ENCODE data around the gene NUP214.

NUP214 gene

DNA sequence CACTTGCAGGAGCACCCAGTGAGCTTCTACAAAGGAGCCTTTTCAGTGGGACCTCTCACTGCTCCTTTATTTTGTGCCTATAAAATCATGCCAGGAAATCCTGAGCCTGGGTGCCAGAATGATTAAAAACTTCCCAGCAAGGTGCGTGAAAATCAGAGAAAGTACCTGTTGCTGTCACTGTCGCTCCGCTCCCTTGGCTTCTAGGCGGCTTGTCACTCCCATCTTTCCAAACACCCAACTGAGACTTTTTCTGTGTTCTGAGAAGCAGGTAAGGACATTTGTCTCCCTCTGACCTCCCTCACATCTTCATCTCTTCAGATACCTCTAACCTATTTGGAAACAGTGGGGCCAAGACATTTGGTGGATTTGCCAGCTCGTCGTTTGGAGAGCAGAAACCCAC, 97.1 kb downstream of the NUP214 start:
- no peak overlapping the region for H3K4me3 ChIP-seq (replicated peaks; ENCODE audit: low read depth, low read length)
- TF ChIP-seq, protein P1, sequence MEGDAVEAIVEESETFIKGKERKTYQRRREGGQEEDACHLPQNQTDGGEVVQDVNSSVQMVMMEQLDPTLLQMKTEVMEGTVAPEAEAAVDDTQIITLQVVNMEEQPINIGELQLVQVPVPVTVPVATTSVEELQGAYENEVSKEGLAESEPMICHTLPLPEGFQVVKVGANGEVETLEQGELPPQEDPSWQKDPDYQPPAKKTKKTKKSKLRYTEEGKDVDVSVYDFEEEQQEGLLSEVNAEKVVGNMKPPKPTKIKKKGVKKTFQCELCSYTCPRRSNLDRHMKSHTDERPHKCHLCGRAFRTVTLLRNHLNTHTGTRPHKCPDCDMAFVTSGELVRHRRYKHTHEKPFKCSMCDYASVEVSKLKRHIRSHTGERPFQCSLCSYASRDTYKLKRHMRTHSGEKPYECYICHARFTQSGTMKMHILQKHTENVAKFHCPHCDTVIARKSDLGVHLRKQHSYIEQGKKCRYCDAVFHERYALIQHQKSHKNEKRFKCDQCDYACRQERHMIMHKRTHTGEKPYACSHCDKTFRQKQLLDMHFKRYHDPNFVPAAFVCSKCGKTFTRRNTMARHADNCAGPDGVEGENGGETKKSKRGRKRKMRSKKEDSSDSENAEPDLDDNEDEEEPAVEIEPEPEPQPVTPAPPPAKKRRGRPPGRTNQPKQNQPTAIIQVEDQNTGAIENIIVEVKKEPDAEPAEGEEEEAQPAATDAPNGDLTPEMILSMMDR (IDR thresholded peaks at IDR 0.05; ENCODE audit: low read depth, low read length, missing control alignments) = no peak
- DNase-seq (ENCODE audit: extremely low read depth, low read depth) = no peak

DNA sequence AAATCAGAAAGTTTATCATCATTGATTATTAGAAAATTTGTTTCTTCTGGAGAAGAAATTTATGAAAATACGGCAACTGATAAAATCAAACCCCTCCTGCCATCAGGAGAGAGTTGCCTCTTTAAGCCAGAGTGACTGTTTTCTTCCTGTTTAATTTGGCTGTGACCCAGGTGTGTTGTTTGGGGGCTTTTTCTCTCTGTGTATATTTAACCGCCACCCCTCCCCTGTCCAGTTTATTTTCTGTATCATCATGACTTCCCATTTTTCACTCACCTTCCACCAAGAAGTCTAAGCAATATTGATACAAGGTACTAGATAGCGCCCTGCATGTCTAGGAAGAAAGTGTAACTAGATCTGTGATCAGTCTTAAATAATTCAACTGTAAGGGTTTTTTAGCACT, 100.8 kb downstream of the NUP214 start:
- DNase-seq (ENCODE audit: extremely low read depth, low read depth) = no peak
- H3K4me3 ChIP-seq (replicated peaks; ENCODE audit: low read depth, low read length) = no peak overlapping the region
- TF ChIP-seq, protein P1 (IDR thresholded peaks at IDR 0.05; ENCODE audit: low read depth, low read length, missing control alignments) = no peak

DNA sequence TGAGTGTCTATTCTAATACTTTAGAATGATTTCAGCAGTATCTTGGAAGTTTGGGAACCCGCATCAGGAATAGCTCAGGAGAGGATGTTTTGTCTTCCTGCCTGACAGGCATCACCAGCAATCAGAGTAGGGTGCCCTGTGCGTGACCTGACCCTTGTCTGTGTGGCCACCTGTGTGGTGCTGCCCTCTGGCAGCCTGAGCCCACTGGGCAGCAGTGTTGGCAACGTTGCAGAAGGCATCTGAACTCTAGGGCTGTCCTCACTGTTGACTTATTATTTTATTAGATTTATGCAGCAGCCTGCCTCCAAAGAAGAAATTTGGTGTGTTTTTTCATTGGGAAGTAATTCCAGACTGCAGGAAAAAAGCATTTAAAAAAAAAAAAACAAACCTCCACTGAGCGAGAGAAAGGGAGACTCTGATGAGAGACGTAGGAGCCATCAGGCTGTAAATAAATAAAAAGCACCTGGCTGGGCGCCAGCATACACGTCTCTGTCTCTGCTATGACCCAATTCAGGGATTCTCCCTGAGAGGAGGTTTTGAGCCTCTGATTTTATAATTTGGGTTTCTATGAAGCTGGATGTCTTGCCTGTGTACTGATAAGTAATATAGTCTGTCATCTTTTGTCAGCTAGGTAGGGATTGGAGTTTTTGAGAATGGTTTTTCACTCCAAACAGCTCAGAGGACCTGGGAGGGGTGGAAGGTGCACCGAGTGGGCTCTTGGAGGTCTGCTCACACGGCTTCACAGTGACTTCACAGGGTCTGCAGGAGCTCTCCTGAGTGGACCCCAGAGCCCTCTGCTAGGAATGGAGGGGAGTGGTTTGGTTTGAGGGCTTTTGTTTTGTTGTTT, 101.9 kb downstream of the NUP214 start:
- H3K4me3 ChIP-seq (replicated peaks; ENCODE audit: low read depth, low read length) = no peak overlapping the region
- TF ChIP-seq, protein P1 (IDR thresholded peaks at IDR 0.05; ENCODE audit: low read depth, low read length, missing control alignments) = no peak
- no peak for DNase-seq (ENCODE audit: extremely low read depth, low read depth)

DNA sequence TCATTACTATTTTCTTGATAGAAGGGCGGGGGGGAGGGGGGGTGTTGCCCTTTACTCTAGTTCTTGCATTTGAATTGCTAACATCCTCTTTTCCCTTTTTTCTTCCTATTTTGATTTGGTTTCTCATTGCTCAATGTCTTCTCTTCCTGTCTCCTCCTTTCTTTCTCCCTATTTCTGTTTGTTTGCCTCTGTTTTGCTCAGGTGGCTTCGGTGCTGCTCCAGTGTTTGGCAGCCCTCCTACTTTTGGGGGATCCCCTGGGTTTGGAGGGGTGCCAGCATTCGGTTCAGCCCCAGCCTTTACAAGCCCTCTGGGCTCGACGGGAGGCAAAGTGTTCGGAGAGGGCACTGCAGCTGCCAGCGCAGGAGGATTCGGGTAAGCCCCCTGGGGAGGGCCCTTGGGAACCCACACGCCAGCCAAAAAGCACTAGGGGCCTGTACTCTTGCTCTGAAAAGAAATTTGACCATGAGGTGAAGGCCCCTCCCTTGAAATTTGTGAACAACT, 102.6 kb downstream of the NUP214 start:
- no peak overlapping the region for H3K4me3 ChIP-seq (replicated peaks; ENCODE audit: low read depth, low read length)
- no peak for DNase-seq (ENCODE audit: extremely low read depth, low read depth)
- TF ChIP-seq, protein P1 (IDR thresholded peaks at IDR 0.05; ENCODE audit: low read depth, low read length, missing control alignments) = no peak

DNA sequence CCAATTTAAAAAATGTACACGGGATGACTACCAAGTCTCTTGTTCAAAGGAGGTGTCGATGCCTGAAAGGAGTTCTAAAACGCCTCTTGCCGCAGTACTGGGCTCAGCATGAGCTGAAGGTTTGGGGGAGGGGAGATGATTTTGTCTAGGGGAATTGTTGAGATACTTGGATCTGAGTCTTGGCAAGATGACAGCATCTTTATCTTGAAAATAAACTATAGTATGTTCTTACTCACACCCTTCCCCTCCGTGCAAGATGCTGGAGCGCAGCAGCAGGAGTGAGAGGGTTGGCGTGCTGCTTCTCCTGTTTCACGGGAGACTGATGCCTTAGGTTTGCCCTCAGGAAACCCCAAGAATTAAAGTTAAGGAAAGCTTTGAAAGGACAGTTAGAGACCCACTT, 103.6 kb downstream of the NUP214 start:
- TF ChIP-seq, protein P1 (IDR thresholded peaks at IDR 0.05; ENCODE audit: low read depth, low read length, missing control alignments) = no peak
- no peak overlapping the region for H3K4me3 ChIP-seq (replicated peaks; ENCODE audit: low read depth, low read length)
- no peak for DNase-seq (ENCODE audit: extremely low read depth, low read depth)

DNA sequence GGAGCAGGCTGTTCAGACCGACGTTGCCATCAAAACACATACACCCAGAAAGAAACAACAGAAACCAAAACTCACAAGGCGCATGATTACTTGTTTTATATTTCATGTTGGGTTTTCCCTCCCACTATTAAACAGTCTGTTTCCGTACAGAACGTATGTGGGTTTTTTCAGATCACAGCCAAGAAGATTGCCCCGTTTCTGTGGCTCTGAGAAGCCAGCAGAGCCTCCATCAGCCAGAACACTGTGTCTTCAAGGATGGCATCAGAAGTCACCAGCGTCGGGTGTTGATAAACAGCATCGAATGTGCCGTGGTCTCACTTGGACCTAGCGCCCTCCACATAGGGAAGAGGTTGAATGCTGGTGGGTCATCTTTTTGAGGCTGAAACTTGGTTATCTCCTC, 108.2 kb downstream of the NUP214 start:
- H3K4me3 ChIP-seq (replicated peaks; ENCODE audit: low read depth, low read length) = no peak overlapping the region
- no peak for DNase-seq (ENCODE audit: extremely low read depth, low read depth)
- TF ChIP-seq, protein P1 (IDR thresholded peaks at IDR 0.05; ENCODE audit: low read depth, low read length, missing control alignments) = no peak

All from HFF-Myc (cell line).